CD4-positive, alpha-beta T cell (primary cell): ENCODE data around the gene ATP5PD. TPM values are rescaled to one million over a fixed set of nuclear protein-coding genes. Genes with fewer than 3 reads are reported as not detected.
A peak's percentile ranks its signal among the peaks of the same experiment; 100 is the strongest.

Experiments used
- ATAC-seq: fragments of 200-7000 bp; cut with Tn5 transposase; one replicate; pipeline ENCODE4 v1.10.0; 2022; ENCODE audit warnings: mild to moderate bottlenecking; ENCODE audit not compliant: poor library complexity
- CTCF ChIA-PET: fragments of 350-600 bp; sonication (Branson Sonifier 250); formaldehyde crosslinking; loops from one replicate; lab custom pipeline; 2021; ENCODE audit warnings: antibody characterized with exemption, inconsistent platforms; lab: Charles Lee
- POLR2A ChIA-PET: fragments of 350-600 bp; sonication (Branson Sonifier 250); formaldehyde crosslinking; loops from one replicate; lab custom pipeline; 2021; ENCODE audit warnings: antibody characterized with exemption, inconsistent platforms; lab: Charles Lee
- DNase-seq, 14 experiments: peaks; one replicate each; pipeline ENCODE4 v3.0.0-alpha.2; 2013 to 2020; ENCODE audit warnings: mixed read lengths in 2 of 14
- H3K27ac ChIP-seq, 2 donors: one replicate each; pipeline versions ENCODE4 v1.5.1 to v1.7.0; 2013; ENCODE audit warnings: low read length in 2 of 2, low read depth in 1 of 2, mild to moderate bottlenecking in 1 of 2
- H3K27me3 ChIP-seq, 2 experiments: 1 replicate in 1 of 2; 2 replicates in 1 of 2; pipeline versions ENCODE4 v1.6.1 to v1.7.0; 2013; ENCODE audit warnings: low read length in 2 of 2, control low read depth in 1 of 2, mild to moderate bottlenecking in 1 of 2, moderate library complexity in 1 of 2; ENCODE audit not compliant: insufficient read depth in 2 of 2, control insufficient read depth in 1 of 2
- H3K36me3 ChIP-seq: one replicate; pipeline ENCODE4 v1.6.1; 2013; ENCODE audit warnings: low read length, control low read depth; ENCODE audit not compliant: insufficient read depth
- H3K4me1 ChIP-seq: one replicate; pipeline ENCODE4 v1.6.1; 2013; ENCODE audit warnings: low read length, control low read depth; ENCODE audit not compliant: insufficient read depth
- H3K4me3 ChIP-seq: one replicate; pipeline ENCODE4 v1.5.1; 2013; ENCODE audit warnings: mild to moderate bottlenecking, low read length, moderate library complexity
- H3K9me3 ChIP-seq, 2 experiments: 1 replicate in 1 of 2; 2 replicates in 1 of 2; pipeline versions ENCODE4 v1.6.1 to v1.7.0; 2013; ENCODE audit warnings: low read length in 2 of 2, mild to moderate bottlenecking in 2 of 2, control low read depth in 1 of 2, moderate library complexity in 1 of 2; ENCODE audit not compliant: control insufficient read depth in 1 of 2, insufficient read depth in 1 of 2
- H3K27ac Mint-ChIP-seq: one replicate; pipeline ENCODE4 v1.8.0; 2020; ENCODE audit warnings: mixed read lengths
- H3K27me3 Mint-ChIP-seq: one replicate; pipeline ENCODE4 v1.8.0; 2021; ENCODE audit warnings: mixed read lengths
- H3K36me3 Mint-ChIP-seq: one replicate; pipeline ENCODE4 v1.8.0; 2021; ENCODE audit warnings: low read depth, mixed read lengths
- H3K4me1 Mint-ChIP-seq: one replicate; pipeline ENCODE4 v1.8.0; 2021; ENCODE audit warnings: low read depth, mixed read lengths
- H3K4me3 Mint-ChIP-seq: one replicate; pipeline ENCODE4 v1.8.0; 2020; ENCODE audit warnings: mild to moderate bottlenecking, mixed read lengths
- H3K9me3 Mint-ChIP-seq: one replicate; pipeline ENCODE4 v1.8.0; 2020; ENCODE audit warnings: mixed read lengths
- intact Hi-C, 2 experiments: fragments of 100-400 bp; cut with DNase I in 1 of 2; cut with micrococcal nuclease in 1 of 2; formaldehyde crosslinking; loops; one replicate each; pipeline versions ENCODE4 v1.15.1 to v1.9.0; 2023 to 2025; cut with DNase I, micrococcal nuclease
- polyA plus RNA-seq, 2 donors: library from polyadenylated mRNA; unstranded; fragments of 120-200 nt; gene quantifications; one replicate each; pipeline ENCODE4 v1.2.1, GENCODE V29; 2013
- total RNA-seq, 174 experiments: library from RNA in 2 of 174; stranded (reverse) in 2 of 174; gene quantifications; one replicate each; pipeline ENCODE4 v1.2.3 and lab custom pipeline; 2021 to 2026
- TF ChIP-seq, protein P1 (sequence below): fragments of 200-600 bp; IDR thresholded peaks from one replicate; pipeline ENCODE4 v1.8.0; 2022; ENCODE audit warnings: antibody characterized with exemption, mild to moderate bottlenecking

ATP5PD gene
- total RNA-seq = 100 to 1,000 TPM in 1 of 2 experiments, 10 to 100 TPM in 1; 98.5 to 112 TPM
- polyA plus RNA-seq (2013, experiment 1 of 2) = 228 TPM
- 211 TPM for polyA plus RNA-seq (2013, experiment 2 of 2)
- 21.7 to 107 (median 68.9) reads per million in 172 experiments for total RNA-seq (lab: John Stamatoyannopoulos, UW)

DNA sequence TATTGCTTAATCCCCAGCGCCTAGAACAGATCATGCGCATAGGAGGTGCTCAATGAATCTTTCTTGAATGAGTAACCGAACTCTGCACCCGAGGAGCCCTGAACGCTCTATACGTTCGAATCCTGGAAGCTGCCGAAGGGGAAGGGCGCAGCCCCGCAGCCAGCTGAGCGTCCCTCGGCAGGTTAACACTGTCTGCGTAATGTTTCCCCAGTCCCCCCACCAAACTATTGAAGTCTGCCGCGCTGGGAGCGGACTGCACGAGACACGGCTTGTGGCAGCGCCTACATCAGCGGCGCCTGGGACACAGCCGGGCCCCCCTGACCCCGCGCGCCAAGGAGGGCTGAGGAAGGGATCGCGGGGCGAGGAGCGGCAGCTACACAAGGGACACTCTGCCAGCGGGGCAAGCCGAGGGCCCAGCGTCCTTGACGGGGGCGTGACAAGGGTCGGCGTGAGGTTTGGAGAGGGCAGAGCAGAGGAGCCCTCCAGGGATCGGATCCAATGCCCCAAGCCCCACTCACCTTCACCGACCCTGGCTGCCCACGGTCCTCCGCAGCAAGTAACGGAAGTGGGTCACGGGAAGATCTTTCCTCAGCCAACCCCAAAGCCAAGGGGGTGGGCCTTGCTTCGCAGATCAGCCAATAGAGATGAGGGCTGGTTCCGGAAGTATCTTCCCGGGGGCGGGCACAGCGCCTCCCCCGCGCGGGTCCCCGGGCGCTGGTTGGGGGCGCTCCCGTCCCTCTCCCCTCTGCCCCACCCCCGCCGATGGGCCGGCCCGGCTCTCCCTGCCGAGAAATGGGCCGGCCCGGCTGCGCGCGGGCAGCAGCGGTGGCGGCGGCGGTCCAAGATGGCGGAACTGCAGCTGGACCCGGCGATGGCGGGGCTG lies at the start of gene ATP5PD, which contains the start of gene KCTD2:
Gene ATP5PD (minus strand): TSS at position 563 of the 883 bp plus-strand sequence. CDS start 4,319 bp downstream, outside the sequence.
Gene KCTD2 (plus strand): TSS at position 819 of the 883 bp plus-strand sequence. CDS start 26 bp downstream, at position 845.
- H3K36me3 Mint-ChIP-seq = peaks cover 46% of the 10 kb centered on the region
- intact Hi-C loops = loop anchor here (1.0 to 5.0 kb wide), 6 partner anchors 9 to 136 kb away; partner anchors contain the start of genes MRPL58 (in 1 of the 2) and SUMO2 (in 1 of the 2)
- H3K4me1 Mint-ChIP-seq = peaks cover 51% of the 10 kb centered on the region
- H3K27ac Mint-ChIP-seq = peak within 1 kb of the TSS; percentile 100
- no peaks in the 10 kb centered on the region for H3K9me3 Mint-ChIP-seq
- peak within 1 kb of the TSS; percentile 82 to 84 for H3K27ac ChIP-seq
- peak within 1 kb of the TSS; percentile 84 for H3K4me3 ChIP-seq
- ChIA-PET POLR2A (interaction anchor here (0.6 to 3.8 kb wide), 17 partner anchors 9 to 159 kb away, joined by 3 to 71 read pairs (median 5); partner anchors contain the start of genes ARMC7, CDR2L, MRPL58 and NUP85), CTCF (interaction anchor here (0.7 to 4.2 kb wide), 6 partner anchors 8 to 85 kb away, joined by 3 to 21 read pairs (median 4); partner anchors contain the start of gene MRPL58)
- no peaks in the 10 kb centered on the region for H3K27me3 Mint-ChIP-seq
- ATAC-seq = peak; percentile 92
- H3K4me1 ChIP-seq = peaks cover 20% of the 10 kb centered on the region
- peaks cover 20% of the 10 kb centered on the region for H3K36me3 ChIP-seq
- TF ChIP-seq, protein P1, sequence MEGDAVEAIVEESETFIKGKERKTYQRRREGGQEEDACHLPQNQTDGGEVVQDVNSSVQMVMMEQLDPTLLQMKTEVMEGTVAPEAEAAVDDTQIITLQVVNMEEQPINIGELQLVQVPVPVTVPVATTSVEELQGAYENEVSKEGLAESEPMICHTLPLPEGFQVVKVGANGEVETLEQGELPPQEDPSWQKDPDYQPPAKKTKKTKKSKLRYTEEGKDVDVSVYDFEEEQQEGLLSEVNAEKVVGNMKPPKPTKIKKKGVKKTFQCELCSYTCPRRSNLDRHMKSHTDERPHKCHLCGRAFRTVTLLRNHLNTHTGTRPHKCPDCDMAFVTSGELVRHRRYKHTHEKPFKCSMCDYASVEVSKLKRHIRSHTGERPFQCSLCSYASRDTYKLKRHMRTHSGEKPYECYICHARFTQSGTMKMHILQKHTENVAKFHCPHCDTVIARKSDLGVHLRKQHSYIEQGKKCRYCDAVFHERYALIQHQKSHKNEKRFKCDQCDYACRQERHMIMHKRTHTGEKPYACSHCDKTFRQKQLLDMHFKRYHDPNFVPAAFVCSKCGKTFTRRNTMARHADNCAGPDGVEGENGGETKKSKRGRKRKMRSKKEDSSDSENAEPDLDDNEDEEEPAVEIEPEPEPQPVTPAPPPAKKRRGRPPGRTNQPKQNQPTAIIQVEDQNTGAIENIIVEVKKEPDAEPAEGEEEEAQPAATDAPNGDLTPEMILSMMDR = no peak
- H3K4me3 Mint-ChIP-seq = peak within 1 kb of the TSS; percentile 100
- no peaks in the 10 kb centered on the region for H3K9me3 ChIP-seq
- no peaks in the 10 kb centered on the region for H3K27me3 ChIP-seq
- DNase-seq = peak; percentile 83 to 97 (median 92)

DNA sequence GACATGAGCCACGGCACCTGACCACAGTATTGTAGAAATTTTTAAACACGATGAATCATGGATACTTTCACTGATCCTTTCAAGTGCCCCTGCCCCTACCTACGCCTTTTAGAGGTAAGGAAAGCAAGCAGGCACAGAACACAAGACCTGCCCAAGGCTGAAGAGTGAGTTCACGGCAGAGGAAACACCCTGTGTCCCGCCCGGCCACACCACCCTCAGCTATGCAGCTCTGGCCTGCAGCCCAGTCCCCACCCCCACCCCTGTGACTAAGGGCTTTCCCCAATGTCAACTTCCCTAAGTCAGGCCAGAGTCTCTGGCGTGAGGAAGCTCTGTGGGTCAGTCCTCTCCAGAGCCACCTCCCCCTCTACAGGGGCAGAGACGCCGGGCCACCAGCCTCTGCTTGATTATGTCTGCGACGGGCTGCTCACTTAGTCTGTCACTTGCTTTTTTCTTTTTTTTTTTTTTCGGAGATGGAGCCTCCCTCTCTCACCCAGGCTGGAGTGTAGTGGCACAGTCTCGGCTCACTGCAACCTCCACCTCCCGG lies 49.4 kb upstream of the ATP5PD start:
- H3K36me3 Mint-ChIP-seq = no peaks in the 10 kb centered on the region

More for the DNA sequence above, 49.4 kb upstream of the ATP5PD start:
- DNase-seq (peak in 2 of 14 experiments; percentile 64 to 73), ATAC-seq (no peak)
- no peak overlapping the region for H3K27ac Mint-ChIP-seq
- no peaks in the 10 kb centered on the region for H3K27me3 Mint-ChIP-seq
- no peaks in the 10 kb centered on the region for H3K27me3 ChIP-seq
- peaks cover 0 to 4% of the 10 kb centered on the region in 2 experiments for H3K9me3 ChIP-seq
- H3K4me3 ChIP-seq = no peak overlapping the region
- TF ChIP-seq, protein P1 = no peak
- no peak overlapping the region for H3K27ac ChIP-seq
- H3K4me1 ChIP-seq = peaks cover 4% of the 10 kb centered on the region
- ChIA-PET CTCF (no interaction called here), POLR2A (no interaction called here)
- peaks cover 11% of the 10 kb centered on the region for H3K36me3 ChIP-seq
- peaks cover 5% of the 10 kb centered on the region for H3K4me1 Mint-ChIP-seq
- no peaks in the 10 kb centered on the region for H3K9me3 Mint-ChIP-seq
- intact Hi-C loops = no loop called here
- no peak overlapping the region for H3K4me3 Mint-ChIP-seq
